Fibroblast of upper back skin (primary cell): ENCODE data around the gene CDKL1.

Experiments used
- DNase-seq: peaks from one replicate; pipeline ENCODE4 v3.0.0-alpha.2; 2013

CDKL1 gene

DNA sequence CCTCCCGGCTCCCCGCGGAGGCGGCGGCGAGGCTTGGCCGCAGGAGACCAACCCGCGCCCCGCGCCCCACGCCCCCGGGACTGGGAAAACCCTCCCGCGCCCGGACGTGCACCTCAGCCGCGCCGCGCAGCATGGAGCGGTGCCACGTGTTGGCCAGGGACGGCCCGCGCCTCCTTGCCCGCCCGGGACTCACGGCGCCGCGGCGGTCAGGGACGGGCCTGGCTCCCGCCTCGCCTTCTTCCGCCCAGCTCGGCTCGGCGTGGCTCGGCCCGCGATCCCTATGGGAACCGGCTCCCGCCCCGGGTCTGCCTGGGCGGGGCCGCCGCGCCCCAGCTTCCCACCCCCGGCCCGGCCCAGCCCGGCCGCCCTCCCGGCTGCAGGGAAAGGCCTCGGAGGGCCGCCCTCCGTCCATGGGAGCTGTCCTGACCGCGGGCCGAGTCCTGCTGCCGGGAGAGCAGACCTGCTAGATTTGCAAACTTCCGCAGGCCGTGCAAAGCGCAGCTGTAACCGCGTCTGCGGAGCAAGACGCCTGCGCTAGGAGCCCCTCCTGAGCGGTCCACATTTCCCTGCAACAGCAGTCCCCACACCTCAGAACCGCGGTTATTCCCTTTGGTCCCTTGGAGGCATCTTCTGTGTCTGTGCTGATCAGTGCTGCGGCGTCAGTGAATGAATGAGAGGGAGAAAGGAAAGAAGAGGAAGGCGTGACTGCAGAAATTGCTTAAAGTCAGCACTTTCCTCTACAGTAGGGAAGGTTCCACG is at the start of gene CDKL1:
Gene CDKL1 (minus strand): TSS at position 251 of the 759 bp plus-strand sequence. CDS start 1,013 bp downstream, outside the sequence.
- DNase-seq = peak; percentile 55

DNA sequence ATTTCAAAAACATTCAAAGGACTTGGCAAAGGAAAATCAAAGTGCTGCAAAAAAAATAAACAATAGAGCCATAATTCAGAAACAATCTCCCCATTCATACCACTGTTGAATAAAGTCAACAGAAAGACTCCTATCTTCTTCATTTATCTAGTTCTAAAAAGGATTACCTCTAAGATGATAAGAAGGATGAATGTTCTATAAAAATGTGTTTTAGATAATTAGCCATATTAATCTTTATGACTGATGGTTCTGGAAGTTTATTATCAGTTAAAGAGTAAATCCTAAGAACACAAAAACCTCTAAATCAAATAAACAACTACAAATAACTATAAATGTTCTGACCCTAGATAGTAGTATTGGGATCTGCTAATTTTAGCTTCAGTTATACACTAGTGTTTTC is 37.8 kb upstream of the CDKL1 start:
- DNase-seq = no peak

- DNase-seq = no peak
These were observed 35.5 kb upstream of the CDKL1 start for GRCh38 chr14:50432131-50432530.

DNA sequence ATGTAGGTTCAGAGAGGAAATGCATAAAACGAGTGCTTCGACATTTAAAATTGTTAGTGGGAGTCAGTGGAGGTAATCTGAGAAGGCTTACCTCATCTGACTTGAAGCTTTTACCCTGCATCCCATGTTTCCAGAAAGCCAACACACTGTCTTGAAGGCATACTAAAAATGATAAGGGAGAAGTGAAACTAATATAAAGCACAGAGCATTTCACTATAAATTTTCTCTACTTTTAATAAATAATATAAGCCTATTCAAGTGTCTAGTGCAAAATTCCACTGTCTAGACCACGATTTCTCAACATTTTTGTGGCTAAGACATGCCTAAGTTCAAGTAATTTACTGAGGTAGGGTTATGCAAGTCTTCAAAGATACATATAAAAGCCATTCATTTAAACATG is 29.1 kb upstream of the CDKL1 start:
- peak; percentile 89 for DNase-seq

- DNase-seq = no peak
These were observed 28.4 kb upstream of the CDKL1 start for GRCh38 chr14:50425105-50425504.

DNA sequence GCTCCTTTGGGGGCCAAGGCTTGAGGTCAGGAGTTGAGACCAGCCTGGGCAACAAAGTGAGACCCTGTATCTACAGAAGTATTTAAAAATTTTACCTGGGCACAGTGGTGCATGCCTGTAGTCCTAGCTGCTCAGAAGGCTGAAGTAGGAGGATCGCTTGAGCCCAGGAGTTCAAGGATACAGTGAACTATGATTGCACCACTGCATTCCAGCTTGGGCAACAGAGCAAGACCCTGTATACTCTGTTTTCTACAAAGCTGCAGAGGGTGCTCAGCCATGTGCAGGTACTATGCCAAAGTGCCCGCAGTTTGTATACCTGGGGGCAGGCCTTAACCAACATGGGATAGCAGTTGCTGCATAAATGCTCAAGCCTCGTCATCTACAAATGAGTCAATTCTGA is 26.8 kb upstream of the CDKL1 start:
- DNase-seq = no peak

- no peak for DNase-seq
These were observed 24.8 kb upstream of the CDKL1 start for GRCh38 chr14:50421499-50421898.

- peak; percentile 39 for DNase-seq
These were observed 21.2 kb upstream of the CDKL1 start for GRCh38 chr14:50417853-50418252.

GRCh38 chr14:50410921-50411320 is 14.2 kb upstream of the CDKL1 start:
- peak; percentile 87 for DNase-seq

GRCh38 chr14:50410071-50410470 is 13.4 kb upstream of the CDKL1 start:
- no peak for DNase-seq

- DNase-seq = peak; percentile 76
These were observed 10.6 kb upstream of the CDKL1 start for GRCh38 chr14:50407111-50407812.

- no peak for DNase-seq
These were observed 6.7 kb upstream of the CDKL1 start for GRCh38 chr14:50403419-50403818.

DNA sequence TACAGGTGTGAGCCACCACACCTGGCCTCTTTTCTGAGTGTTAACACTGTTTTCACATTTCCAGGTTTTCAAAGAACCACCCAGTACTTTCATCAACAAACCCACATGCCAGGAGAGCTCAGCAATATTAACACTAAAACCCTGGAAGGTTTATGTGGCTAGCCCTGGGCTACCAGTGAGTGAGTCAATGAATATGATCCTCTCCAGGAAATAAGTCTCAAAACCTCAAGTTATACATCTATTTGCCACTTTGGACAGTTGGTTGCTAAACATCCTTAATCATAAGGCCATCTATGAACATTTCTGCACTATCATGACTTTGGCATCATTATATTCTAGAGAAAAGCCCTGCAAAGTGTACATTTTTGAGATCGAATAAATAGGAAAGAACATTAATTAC is 6.3 kb upstream of the CDKL1 start:
- no peak for DNase-seq

DNA sequence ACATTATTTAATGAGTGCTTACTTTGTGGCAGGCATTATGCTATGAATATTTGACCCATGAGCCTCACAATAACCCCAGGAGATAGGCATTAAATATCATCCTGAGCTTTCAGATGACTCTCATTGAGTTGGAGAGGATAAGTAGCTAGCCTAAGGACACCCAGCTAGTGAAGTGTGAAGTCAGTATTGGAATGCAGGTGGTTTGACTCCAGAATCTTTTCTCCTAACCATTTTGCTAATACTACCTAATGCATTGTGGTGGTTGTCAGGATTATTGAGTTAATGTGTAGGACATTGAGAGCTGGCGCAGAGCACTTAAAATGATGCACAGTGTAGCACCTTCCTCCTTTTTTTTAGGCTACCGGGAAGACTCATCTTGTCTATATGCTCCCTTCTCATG is 3.8 kb upstream of the CDKL1 start:
- no peak for DNase-seq

DNA sequence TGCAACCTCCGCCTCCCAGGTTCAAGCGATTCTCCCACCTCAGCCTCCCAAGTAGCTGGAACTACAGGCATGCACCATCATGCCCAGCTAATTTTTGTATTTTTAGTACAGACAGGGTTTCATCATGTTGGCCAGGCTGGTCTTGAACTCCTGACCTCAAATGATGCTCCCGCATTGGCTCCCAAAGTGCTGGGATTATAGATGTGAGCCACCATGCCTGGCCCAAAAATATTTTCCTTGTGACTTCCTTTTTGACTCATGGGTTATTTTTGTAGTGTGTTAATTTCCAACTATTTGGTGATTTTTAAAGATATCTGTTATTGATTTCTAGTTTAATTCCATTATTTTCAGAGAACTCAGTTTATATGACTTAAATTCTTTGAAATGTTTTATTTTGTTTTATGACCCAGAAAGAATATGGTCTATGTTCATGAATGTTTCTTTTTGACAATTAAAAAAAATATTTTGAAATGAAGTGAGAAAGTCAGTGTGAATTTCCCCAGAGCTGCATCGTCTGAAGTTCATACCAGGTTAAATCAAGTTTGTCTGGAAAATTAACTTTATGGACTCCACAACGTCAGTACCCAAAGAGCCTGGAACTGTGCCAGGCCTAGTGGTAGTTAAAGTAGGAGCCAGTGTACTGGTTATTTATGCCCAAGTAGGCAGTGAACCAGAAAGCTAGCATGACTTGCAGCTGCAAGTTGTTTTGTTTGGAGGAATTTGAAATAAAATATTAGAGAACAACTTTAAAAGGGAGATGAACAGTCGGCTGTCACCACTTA is 2.8 kb upstream of the CDKL1 start:
- DNase-seq = peak; percentile 35

DNA sequence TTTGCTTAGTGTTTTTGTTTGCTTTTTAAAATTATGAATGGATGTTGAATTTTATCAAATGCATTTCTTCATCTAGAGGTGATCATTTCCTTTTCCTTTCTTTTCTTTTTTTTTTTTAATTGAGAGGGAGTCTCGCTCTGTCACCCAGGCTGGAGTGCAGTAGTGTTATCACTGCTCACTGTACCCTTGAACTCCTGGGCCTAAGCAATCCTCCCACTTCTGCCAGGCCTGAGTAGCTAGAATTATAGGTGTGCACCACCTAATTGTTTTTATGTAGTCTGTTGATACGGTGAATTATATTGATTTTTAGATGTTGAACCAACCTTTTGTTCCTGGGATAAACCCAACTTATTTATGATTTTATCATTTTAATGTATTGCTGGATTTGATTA is 1.5 kb upstream of the CDKL1 start:
- DNase-seq = no peak

DNA sequence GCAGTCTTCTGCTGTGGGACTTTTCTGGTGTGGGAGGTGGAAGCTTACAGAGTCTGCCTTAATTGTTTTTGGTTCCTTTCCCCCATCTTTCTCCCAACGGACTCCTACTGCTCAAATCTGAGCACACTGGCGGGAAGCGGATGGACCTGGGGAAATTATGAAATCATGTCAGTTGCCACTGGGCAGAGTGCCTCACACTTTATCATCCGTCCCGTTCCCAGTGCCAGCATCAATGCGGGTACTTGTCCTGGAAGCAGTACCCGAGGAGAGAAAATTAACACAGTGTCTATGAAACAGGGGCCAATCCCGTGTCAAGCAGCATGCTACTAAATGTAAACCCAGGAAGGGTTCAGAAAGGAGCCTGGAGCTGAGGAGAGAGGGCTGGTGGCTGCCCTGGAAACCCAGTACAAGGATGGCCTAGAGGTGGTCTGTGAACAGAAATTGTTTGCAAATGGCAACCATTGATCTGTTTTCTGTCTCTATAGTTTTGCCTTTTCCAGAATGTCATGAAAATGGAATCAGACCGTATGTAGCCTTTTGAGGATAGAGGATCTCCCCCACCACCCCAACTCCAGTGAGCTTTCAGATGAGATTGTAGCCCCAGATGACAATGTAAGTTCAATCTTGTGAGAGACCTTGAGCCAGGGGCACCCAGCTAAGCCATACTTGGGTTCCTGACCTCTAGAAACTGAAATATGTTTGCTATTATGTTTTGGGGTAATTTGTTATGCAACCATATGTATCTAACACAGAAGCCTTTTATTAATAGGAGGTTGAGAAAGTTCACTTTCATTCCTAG is 908 bp upstream of the CDKL1 start:
- DNase-seq = no peak

- DNase-seq = no peak
These were observed 1.2 kb downstream of the CDKL1 start for GRCh38 chr14:50395448-50395847.

GRCh38 chr14:50394713-50395112 is 2.0 kb downstream of the CDKL1 start:
- DNase-seq = no peak

DNA sequence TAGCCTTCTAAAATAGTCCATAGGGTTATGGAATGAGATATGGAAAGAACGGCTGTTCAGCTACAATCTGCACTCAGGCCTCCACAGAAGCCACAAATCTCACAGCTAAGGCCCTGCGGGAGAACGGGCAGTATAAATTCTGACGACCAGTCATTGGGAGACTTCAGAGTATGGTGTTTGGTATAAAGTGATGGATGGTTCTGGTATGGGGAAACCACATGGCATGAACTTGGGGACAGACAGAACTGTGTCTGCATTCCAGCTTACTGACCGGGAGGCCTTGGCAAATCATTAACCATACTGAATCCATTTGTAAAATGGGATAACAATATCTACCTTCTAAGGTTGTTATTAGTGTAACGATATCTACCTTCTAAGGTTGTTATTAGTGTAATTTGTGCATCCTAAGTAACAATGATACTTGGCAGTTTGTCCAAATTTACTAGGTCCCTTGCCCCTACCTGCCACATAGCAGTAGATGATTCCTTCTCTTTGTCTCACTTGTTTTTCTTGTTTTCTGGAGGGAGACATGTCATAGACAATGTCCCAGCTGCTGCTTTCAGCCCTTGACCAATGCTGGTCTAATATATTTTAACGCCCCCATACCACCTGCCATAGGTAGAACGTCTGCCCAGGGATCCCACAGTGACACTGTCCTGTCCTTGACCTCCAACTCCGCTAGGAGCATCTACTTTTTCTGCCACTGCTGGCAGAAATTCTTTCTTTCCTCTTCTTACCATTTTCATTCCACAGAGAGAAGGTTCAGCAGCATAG is 6.8 kb downstream of the CDKL1 start:
- no peak for DNase-seq

GRCh38 chr14:50388256-50388931 is 8.3 kb downstream of the CDKL1 start:
- DNase-seq = no peak
